IPS-NIHi7 (cell line): ENCODE results near the gene PLCL1.

ENCODE experiments used
- DNase-seq: peaks from one replicate; pipeline ENCODE4 v3.0.0; 2012; ENCODE audit warnings: mixed read lengths; ENCODE audit errors: extremely low spot score

PLCL1 gene

GRCh38 chr2:197857476-197858107 lies 53.2 kb downstream of the PLCL1 start:
- no peak for DNase-seq

- DNase-seq = no peak
Observed at GRCh38 chr2:197858607-197859140, 54.3 kb downstream of the PLCL1 start.

GRCh38 chr2:197862246-197862955 lies 58.0 kb downstream of the PLCL1 start:
- DNase-seq = no peak

GRCh38 chr2:197863744-197864143 lies 59.4 kb downstream of the PLCL1 start:
- DNase-seq = no peak

- no peak for DNase-seq
Observed at GRCh38 chr2:197866455-197866854, 62.1 kb downstream of the PLCL1 start.

GRCh38 chr2:197867033-197867432 lies 62.6 kb downstream of the PLCL1 start:
- no peak for DNase-seq

GRCh38 chr2:197867624-197868023 lies 63.2 kb downstream of the PLCL1 start:
- DNase-seq = no peak

- no peak for DNase-seq
Observed at GRCh38 chr2:197868206-197868605, 63.8 kb downstream of the PLCL1 start.

GRCh38 chr2:197869041-197869440 lies 64.6 kb downstream of the PLCL1 start:
- no peak for DNase-seq

- DNase-seq = no peak
Observed at GRCh38 chr2:197869501-197870111, 65.2 kb downstream of the PLCL1 start.

- no peak for DNase-seq
Observed at GRCh38 chr2:197870137-197870536, 65.7 kb downstream of the PLCL1 start.

GRCh38 chr2:197871780-197872456 lies 67.5 kb downstream of the PLCL1 start:
- no peak for DNase-seq

- DNase-seq = peak; percentile 41
Observed at GRCh38 chr2:197873293-197873701, 68.9 kb downstream of the PLCL1 start.

- no peak for DNase-seq
Observed at GRCh38 chr2:197875763-197876162, 71.4 kb downstream of the PLCL1 start.

- DNase-seq = no peak
Observed at GRCh38 chr2:197876524-197876923, 72.1 kb downstream of the PLCL1 start.

- DNase-seq = no peak
Observed at GRCh38 chr2:197877038-197877437, 72.6 kb downstream of the PLCL1 start.

GRCh38 chr2:197878792-197879191 lies 74.4 kb downstream of the PLCL1 start:
- DNase-seq = no peak

- DNase-seq = no peak
Observed at GRCh38 chr2:197879812-197880408, 75.5 kb downstream of the PLCL1 start.

- DNase-seq = no peak
Observed at GRCh38 chr2:197883354-197884032, 79.1 kb downstream of the PLCL1 start.

GRCh38 chr2:197884252-197884651 lies 79.9 kb downstream of the PLCL1 start:
- DNase-seq = no peak

- DNase-seq = no peak
Observed at GRCh38 chr2:197885126-197885525, 80.7 kb downstream of the PLCL1 start.
